HG03280 (cell line): ENCODE data around the gene GDPD5.

ENCODE experiments used
- ATAC-seq: cut with Tn5 transposase; IDR thresholded peaks from one replicate; pipeline ENCODE4 v1.9.1; 2021; ENCODE audit warnings: mild to moderate bottlenecking, moderate library complexity; ENCODE audit not compliant: unreplicated experiment

Gene GDPD5

DNA sequence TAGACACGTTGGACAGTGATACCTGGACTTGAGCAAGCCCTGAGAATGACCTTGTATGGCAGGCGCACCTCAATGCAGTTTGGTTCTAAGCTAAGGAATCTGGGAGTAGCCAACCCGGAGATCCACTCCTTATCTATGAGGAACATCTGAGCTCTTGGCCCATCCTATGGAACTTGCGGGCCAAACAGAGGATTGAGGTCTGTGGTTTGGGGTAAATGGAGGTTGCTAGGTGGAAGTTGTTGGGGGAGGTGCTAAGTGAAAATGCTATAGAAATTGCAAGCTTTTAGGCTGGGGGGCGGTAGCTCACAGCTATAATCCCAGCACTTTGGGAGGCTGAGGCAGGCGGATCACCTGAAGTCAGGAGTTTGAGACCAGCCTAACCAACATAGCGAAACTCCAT lies 8.9 kb downstream of the GDPD5 start:
- ATAC-seq: no peak

GRCh38 chr11:75516140-75516539 lies 9.6 kb downstream of the GDPD5 start:
- ATAC-seq: no peak

DNA sequence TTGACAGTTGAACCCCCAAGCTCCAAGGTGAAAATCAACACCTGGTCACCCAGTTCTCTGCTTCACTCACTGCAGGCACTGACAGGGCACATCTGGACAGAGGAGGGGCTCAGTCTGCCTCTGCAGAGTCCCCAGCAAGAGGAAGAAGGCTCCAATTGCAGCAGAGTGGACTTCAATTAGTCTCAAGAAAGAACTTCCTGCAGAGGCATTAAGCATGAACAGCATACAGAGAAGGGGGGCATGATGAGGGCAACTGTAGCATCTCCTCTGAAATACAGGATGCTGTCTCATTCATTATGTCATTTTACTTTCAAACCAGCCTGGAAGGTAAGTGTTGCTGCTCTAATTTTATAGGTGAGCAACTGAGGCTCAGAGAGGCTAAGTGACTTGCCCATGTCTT lies 11.1 kb downstream of the GDPD5 start:
- no peak for ATAC-seq

- ATAC-seq: no peak
These were observed 12.5 kb downstream of the GDPD5 start for GRCh38 chr11:75513250-75513649.

DNA sequence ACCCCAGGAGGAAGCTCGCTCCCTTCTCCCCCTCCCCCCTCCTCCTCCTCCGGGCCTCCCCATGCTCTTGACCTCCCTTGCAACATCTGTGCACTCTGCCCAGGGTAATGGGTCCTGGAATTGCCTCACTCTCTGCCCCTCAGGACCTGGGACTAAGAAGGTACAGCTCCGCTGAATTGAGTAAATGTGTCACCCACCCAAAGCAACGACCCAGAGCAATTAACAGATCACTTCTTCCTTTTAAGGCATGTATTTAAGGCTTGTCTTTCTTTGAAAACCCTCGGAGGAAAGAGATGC lies 15.1 kb downstream of the GDPD5 start:
- no peak for ATAC-seq

- no peak for ATAC-seq
These were observed 15.6 kb downstream of the GDPD5 start for GRCh38 chr11:75510004-75510722.

- no peak for ATAC-seq
These were observed 16.6 kb downstream of the GDPD5 start for GRCh38 chr11:75509020-75509720.

DNA sequence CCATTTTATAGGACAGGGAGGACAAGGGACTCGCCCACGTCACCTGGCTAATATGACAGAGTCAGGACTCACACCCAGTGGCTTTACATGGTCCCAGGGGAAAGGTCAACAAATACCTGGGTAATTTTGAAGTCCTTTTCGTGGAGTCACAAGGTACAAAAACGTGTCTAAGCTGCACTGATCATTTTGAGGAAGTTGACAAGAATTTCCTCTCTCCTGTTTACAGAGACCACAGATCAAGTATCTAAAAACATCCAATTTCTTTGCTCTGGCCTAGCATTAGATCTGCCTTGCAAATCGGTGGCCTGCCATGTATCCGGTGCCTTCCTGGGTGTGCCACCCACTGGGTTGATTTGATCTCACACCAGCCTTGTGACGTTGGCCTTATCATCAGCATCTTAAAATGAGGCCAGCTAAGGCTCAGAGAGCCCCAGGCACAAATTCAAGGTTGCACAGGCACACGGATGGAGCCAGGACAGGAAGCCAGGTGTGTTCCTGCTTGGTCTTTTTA lies 17.6 kb downstream of the GDPD5 start:
- no peak for ATAC-seq

DNA sequence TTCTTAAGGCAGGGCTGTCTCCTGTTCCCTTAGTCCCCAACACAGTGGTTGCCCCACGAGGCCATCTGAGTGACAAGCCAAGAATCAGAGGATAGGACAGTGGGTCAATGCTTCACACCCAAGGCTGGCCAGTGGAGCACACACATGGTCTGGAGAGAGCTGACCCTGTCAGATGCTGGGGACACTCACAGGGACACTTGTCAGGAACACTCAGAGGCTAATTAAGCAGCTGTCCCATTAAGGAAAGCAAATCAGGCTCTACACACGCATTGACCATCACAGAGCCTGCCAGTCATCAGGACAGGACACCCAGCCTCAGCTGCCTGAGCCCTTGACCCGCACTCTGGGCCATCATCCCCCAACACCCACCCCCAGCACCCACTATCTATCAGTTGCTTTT lies 18.2 kb downstream of the GDPD5 start:
- ATAC-seq: no peak

- no peak for ATAC-seq
These were observed 18.9 kb downstream of the GDPD5 start for GRCh38 chr11:75506827-75507226.

DNA sequence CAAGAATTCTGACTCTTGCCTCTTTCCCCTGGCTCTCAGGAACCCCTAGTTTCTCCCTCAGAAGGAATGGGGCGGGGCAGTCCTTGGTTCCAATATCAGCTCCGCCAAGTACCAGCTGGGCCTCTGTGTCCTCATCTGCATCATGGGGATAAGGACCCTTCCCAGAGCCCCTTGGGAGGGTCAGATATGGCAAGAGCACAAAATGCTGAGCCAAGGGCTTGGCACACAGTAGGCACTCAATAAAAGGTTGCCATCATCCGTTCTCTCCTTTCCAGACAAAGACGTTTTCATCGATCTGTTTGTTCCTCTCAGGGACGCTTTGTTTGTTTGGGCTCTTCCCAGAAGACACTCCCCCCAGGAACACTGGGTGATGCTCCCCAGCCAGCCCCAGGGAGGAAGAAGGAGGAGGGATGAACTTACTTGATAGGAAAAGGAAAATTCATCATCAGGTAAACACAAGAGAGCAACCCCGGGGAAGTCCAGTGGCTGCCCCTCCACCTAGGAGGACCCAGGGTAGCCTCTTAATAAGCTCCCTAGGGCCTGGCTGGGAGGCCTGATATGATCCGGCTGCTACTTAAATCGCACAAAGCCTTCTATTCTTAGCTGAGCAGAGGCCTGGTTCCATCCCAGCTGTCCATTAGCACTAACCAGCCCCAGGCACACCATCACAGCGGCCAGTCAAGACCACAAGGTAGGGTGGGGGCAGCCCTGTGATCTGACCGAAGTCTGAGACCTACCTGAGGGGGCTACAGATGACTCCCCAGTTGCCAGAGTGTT lies 19.6 kb downstream of the GDPD5 start:
- ATAC-seq: no peak

DNA sequence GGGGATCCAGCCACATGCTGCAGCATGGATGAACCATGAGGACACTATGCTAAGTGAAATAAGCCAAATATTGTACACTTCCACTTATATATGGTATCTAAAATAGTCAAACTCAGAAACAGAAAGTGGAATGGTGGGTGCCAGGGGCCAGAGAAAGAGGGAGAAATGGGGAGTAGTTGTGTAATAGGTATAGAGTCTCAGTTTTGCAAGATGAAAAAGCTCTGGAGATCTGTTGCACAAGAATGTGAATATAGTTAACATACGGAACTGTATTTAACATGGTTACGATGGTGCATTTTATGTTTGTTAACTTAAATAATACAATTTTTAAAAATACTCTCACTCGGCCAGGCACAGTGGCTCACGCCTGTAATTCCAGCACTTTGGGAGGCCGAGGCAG lies 21.2 kb downstream of the GDPD5 start:
- ATAC-seq: no peak

- ATAC-seq: no peak
These were observed 22.1 kb downstream of the GDPD5 start for GRCh38 chr11:75503531-75504099.

- ATAC-seq: no peak
These were observed 23.6 kb downstream of the GDPD5 start for GRCh38 chr11:75502138-75502537.

DNA sequence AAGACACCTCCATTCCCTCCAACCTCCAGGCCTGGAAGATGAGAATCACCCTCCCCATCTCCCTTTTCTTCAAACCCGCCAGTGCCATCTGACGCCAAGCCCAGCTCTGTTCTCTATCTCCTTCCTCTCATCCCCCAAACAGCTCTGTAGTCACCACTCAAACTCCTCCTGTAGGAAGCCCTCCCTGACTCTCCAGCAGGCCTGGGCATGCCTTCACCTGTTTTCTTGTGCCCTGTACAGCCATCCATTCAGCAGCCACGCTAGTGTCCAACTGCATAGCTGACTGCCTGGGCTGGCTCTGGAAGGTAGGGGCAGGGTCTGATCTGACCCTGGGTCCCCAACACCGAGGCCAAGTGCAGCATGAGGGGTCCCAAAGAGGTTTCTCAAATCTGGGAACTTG lies 25.0 kb downstream of the GDPD5 start:
- no peak for ATAC-seq

DNA sequence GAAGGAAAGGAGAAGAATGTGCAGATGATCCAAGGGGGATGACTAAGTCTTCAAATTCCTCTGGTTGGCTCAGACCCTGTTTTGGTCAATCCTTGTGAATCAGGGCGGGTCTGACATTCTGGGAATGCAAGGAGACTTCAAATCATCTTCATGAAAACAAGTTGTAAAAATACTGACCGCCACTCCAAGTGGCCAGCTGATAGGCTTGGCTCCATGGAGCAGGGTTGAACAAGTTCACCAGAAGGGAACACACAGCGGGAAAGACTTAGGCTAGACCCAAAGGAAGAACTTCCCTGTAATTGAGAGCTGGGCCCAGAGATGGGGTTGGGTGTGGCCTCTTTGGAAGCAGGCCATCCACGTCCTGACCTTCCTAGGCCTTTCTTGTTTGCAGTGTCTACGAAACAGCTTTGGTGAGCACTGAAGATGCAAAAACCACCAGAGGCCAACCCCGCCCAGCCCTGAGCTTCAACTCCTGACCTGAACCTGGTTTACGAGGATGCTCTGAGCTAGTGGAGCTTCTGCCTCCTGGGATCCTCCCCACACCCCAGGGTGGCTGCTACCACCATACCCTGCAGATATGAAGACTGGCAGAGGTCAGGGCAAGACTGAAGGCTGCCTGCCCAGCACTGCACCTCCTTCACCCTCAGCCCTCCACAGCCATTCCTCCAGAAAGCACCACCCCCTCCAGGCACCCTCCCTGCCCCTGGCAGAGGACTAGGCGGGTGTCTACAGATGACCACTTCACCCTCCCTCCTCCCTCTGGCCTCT lies 26.1 kb downstream of the GDPD5 start:
- ATAC-seq: no peak

DNA sequence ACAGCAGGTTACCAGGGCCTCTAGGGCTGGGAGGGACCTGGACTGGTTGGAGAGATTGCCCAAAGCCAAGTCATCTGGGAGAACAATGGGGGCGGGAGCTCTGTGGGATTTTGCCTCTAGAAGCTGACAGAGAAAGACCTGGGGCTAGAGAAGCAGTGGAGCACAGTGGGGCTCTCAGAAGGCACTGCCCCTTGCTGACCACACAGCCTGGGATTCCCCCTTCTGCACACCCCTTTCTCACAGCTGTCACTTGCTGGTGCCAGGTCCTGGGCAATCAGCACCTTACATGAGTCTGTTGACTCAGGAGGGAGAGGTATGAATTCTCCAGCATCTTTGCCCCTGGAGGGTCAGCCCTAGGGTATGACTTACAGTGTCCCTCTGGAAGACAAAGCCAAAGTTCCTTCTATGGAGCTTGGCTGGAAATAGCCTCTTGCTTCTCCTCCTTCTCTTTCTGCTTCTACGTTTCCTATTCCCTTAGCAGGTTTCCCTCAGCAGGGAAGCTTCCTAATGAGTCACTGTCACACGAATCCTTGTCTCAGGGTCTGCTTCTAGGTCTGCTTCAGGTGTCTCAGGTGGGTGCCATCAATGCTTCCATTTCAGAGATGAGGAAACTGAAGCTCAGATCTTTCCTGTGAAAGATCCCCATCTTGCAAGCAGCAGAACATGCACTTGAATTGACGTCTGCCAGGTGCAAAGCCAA lies 27.0 kb downstream of the GDPD5 start:
- no peak for ATAC-seq

DNA sequence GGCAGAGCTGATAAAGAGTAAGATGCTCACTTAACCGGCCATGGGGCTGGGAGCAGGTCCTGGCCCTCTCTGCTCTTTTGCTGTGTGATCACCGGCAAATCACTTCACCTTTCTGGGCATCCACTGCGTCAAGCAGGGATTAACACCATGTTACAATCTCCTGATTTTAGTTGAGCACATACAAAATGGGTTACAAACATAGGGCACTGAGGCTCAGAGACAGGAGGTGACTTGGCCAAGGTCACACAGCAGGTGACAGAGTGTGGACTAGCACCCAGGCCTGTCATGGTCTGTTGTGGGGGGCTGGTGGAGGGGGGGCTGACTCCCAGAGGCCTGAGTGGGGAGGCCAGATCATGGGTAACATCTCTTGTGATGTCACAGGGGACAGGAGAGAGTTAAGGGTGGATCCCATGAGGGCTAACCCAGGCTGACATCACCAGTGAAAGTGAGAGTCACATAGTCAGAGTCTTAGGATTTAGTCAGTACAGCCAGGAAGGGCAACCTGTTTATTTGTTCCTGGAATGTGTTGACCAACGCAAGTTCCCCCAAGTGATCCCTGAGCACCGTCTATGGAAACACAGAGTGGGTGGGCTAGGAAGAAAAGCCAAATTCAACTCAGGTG lies 27.8 kb downstream of the GDPD5 start:
- ATAC-seq: no peak

- ATAC-seq: no peak
These were observed 29.4 kb downstream of the GDPD5 start for GRCh38 chr11:75496305-75496752.
